ENCODE measurements around the gene KIF7.

Gene KIF7

GRCh38 chr15:89665449-89666181, 10.3 kb upstream of the KIF7 start:
- no peak for DNase-seq (ENCODE audit: extremely low read depth, insufficient read length)
- Histone ChIP-seq H3K27me3 (replicated peaks; ENCODE audit: control insufficient read depth, insufficient read depth, low read length) (no peaks in the 10 kb centered on the region; the same call in 1 of the 2 replicates), H3K36me3 (ENCODE audit: control insufficient read depth, insufficient read depth, low read length) (no peaks in the 10 kb centered on the region), H3K4me3 (replicated peaks; ENCODE audit: low read depth, low read length) (peak overlapping the region; percentile 25)
- TF ChIP-seq CTCF (IDR thresholded peaks at IDR 0.05; ENCODE audit: insufficient read depth, low read length, poor library complexity, severe bottlenecking), result no peak

- Histone ChIP-seq H3K36me3 (ENCODE audit: control insufficient read depth, insufficient read depth, low read length) (no peaks in the 10 kb centered on the region), H3K27me3 (replicated peaks; ENCODE audit: control insufficient read depth, insufficient read depth, low read length) (no peaks in the 10 kb centered on the region; the same call in 1 of the 2 replicates), H3K4me3 (replicated peaks; ENCODE audit: low read depth, low read length) (no peak overlapping the region)
- no peak for DNase-seq (ENCODE audit: extremely low read depth, insufficient read length)
- TF ChIP-seq CTCF (IDR thresholded peaks at IDR 0.05; ENCODE audit: insufficient read depth, low read length, poor library complexity, severe bottlenecking), result no peak
Observed at GRCh38 chr15:89664441-89665350, 9.4 kb upstream of the KIF7 start.

GRCh38 chr15:89662893-89663626, 7.8 kb upstream of the KIF7 start:
- no peak for TF ChIP-seq CTCF (IDR thresholded peaks at IDR 0.05; ENCODE audit: insufficient read depth, low read length, poor library complexity, severe bottlenecking)
- H3K27me3 ChIP-seq (replicated peaks; ENCODE audit: control insufficient read depth, insufficient read depth, low read length), result no peaks in the 10 kb centered on the region
- no peaks in the 10 kb centered on the region for H3K36me3 ChIP-seq (ENCODE audit: control insufficient read depth, insufficient read depth, low read length)
- DNase-seq (ENCODE audit: extremely low read depth, insufficient read length), result no peak
- H3K4me3 ChIP-seq (replicated peaks; ENCODE audit: low read depth, low read length), result no peak overlapping the region

GRCh38 chr15:89660556-89660955, 5.3 kb upstream of the KIF7 start:
- Histone ChIP-seq H3K4me3 (replicated peaks; ENCODE audit: low read depth, low read length) (no peak overlapping the region), H3K36me3 (ENCODE audit: control insufficient read depth, insufficient read depth, low read length) (no peaks in the 10 kb centered on the region), H3K27me3 (replicated peaks; ENCODE audit: control insufficient read depth, insufficient read depth, low read length) (no peaks in the 10 kb centered on the region; the same call in none of the 2 replicates)
- TF ChIP-seq CTCF (IDR thresholded peaks at IDR 0.05; ENCODE audit: insufficient read depth, low read length, poor library complexity, severe bottlenecking), result no peak
- DNase-seq (ENCODE audit: extremely low read depth, insufficient read length), result no peak

GRCh38 chr15:89659295-89659694, 4.0 kb upstream of the KIF7 start:
- TF ChIP-seq CTCF (IDR thresholded peaks at IDR 0.05; ENCODE audit: insufficient read depth, low read length, poor library complexity, severe bottlenecking), result no peak
- no peaks in the 10 kb centered on the region for H3K36me3 ChIP-seq (ENCODE audit: control insufficient read depth, insufficient read depth, low read length)
- no peaks in the 10 kb centered on the region; the same call in none of the 2 replicates for H3K27me3 ChIP-seq (replicated peaks; ENCODE audit: control insufficient read depth, insufficient read depth, low read length)
- no peak overlapping the region for H3K4me3 ChIP-seq (replicated peaks; ENCODE audit: low read depth, low read length)
- DNase-seq (ENCODE audit: extremely low read depth, insufficient read length), result no peak
